Ovary (tissue), 9 donors: ENCODE data around the gene RNPEPL1. TPM values are rescaled to one million over a fixed set of nuclear protein-coding genes. Genes with fewer than 3 reads are reported as not detected.

Source experiments
- DNase-seq, 5 donors: peaks; one replicate each; pipeline ENCODE4 v3.0.0-alpha.2; 2019 to 2020
- H3K27ac ChIP-seq, 2 donors: fragments of 200-600 bp; one replicate each; pipeline versions ENCODE4 v1.5.1 to v1.8.0; 2019 to 2022
- H3K27me3 ChIP-seq: fragments of 200-600 bp; one replicate; pipeline ENCODE4 v1.8.0; 2022
- H3K36me3 ChIP-seq: fragments of 200-600 bp; sonication (generic); one replicate; pipeline ENCODE4 v1.5.1; 2019
- H3K4me1 ChIP-seq: one replicate; pipeline ENCODE4 v1.8.1; 2013; ENCODE audit warnings: mild to moderate bottlenecking, moderate library complexity; ENCODE audit not compliant: insufficient read depth
- H3K4me3 ChIP-seq: fragments of 200-600 bp; sonication (generic); one replicate; pipeline ENCODE4 v1.5.1; 2017
- H3K9me3 ChIP-seq, 2 donors: fragments of 200-600 bp in 1 of 2; sonication (generic) in 1 of 2; one replicate each; pipeline versions ENCODE4 v1.5.1 to v1.8.1; 2013 to 2019; ENCODE audit warnings: mild to moderate bottlenecking in 1 of 2, moderate library complexity in 1 of 2
- EP300 ChIP-seq: sonication (generic); formaldehyde crosslinking; IDR thresholded peaks from one replicate; pipeline ENCODE4 v1.6.1; 2017; ENCODE audit warnings: antibody characterized with exemption
- POLR2A ChIP-seq: fragments of 450-650 bp; IDR thresholded peaks from one replicate; pipeline ENCODE4 v1.6.1; 2017; ENCODE audit warnings: antibody characterized with exemption, mild to moderate bottlenecking, moderate library complexity
- WGBS, 3 donors: extraction: QIAGEN DNeasy Blood & Tissue Kit in 1 of 3; methylation state at CpG; one replicate each; pipeline versions ENCODE4 v1.1.5 to v1.1.7; 2013 to 2017; 5-methylcytosine and 5-hydroxymethylcytosine counted together
- intact Hi-C, 4 donors: fragments of 100-400 bp; cut with DNase I; formaldehyde crosslinking; loops; one replicate each; pipeline versions ENCODE4 v1.11.0 to v1.15.1; 2022 to 2023
- polyA plus RNA-seq, 2 donors: library from polyadenylated mRNA; stranded (reverse); fragments of 200-250 nt in 1 of 2; fragments of 350-450 nt in 1 of 2; fragmentation: Illumina TruSeq in 1 of 2; extraction: RNeasy Lipid Tissue Mini Kit (QIAGEN cat#74804) in 1 of 2; gene quantifications; one replicate each; pipeline ENCODE4 v1.2.3, GENCODE V29; 2013 to 2014
- total RNA-seq, 7 donors: library from RNA; depleted of rRNA in 2 of 7; stranded (reverse); fragments of >200 nt in 2 of 7; fragmentation: NEBNext Ultra II Directional in 3 of 7; extraction: Animal tissue kit (Norgen Biotek cat#: 25700) in 3 of 7; gene quantifications; one replicate each; pipeline versions ENCODE4 v1.1.0 to v1.2.4, GENCODE V29; 2016 to 2023
- TF ChIP-seq, protein P1 (sequence below), 3 donors: fragments of 450-650 bp in 2 of 3; fragments of 200-600 bp in 1 of 3; IDR thresholded peaks; one replicate each; pipeline versions ENCODE4 v1.5.1 to v1.8.0; 2016 to 2022; ENCODE audit warnings: antibody characterized with exemption in 3 of 3, mild to moderate bottlenecking in 1 of 3
- donor health status: DM: no; HTN: no; CAD: no; lungs with moderate emphysema.
- donor health status: DM: no; HTN: no; CAD: no.
- donor health status: Bipolar disorder and iron deficiency.
- donor health status: DM: yes; HTN: yes; CAD: no.
- donor health status: DM: no; HTN: no; CAD: no.
- donor health status: DM: yes; HTN: yes; CAD: no.

RNPEPL1 gene
- total and polyA plus RNA-seq, 9 donors: 3.5 to 27.3 (median 23.2) TPM

DNA sequence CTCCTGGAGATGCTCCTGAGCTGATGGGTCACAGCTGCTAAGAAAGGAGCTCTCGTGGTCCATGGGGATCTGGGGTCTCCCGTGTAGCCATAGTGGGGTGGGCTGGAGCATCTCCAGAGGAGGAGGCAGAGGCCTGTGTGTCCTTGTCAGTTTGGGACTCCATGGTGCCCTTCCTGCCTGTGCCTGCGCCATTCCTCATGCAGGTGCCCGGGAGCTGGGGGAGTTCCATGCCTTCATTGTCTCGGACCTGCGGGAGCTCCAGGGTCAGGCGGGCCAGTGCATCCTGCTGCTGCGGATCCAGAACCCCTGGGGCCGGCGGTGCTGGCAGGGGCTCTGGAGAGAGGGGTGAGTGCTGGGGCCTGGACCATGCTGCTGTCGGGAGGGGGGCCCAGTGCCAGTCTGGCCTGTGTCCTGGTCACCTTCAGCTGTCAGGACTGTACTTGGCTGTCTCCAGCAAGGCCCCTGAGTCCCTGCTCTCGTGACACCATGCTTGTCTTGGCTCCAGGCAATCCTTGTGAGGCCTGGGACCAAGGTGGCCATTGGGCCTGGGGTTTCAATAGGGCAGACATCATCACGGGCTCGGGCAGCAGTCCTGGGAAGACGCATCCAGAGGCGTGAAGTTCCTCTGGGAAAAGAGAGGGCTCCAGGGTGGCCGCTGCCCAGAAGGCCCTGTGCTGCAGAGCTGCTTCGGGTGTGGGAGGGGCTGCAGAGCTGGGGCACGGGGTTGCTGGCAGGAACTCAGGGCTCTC is 25.6 kb downstream of the RNPEPL1 start:
- no peaks in the 10 kb centered on the region for H3K27me3 ChIP-seq
- 85 to 89% (median 86%) methylated on average over 18 to 19 of the region's 19 CpGs for WGBS, 3 donors
- H3K4me3 ChIP-seq: no peak overlapping the region
- TF ChIP-seq, protein P1, sequence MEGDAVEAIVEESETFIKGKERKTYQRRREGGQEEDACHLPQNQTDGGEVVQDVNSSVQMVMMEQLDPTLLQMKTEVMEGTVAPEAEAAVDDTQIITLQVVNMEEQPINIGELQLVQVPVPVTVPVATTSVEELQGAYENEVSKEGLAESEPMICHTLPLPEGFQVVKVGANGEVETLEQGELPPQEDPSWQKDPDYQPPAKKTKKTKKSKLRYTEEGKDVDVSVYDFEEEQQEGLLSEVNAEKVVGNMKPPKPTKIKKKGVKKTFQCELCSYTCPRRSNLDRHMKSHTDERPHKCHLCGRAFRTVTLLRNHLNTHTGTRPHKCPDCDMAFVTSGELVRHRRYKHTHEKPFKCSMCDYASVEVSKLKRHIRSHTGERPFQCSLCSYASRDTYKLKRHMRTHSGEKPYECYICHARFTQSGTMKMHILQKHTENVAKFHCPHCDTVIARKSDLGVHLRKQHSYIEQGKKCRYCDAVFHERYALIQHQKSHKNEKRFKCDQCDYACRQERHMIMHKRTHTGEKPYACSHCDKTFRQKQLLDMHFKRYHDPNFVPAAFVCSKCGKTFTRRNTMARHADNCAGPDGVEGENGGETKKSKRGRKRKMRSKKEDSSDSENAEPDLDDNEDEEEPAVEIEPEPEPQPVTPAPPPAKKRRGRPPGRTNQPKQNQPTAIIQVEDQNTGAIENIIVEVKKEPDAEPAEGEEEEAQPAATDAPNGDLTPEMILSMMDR (IDR thresholded peaks at IDR 0.05): no peak
- no peak for TF ChIP-seq EP300
- TF ChIP-seq POLR2A: no peak
- H3K36me3 ChIP-seq: no peaks in the 10 kb centered on the region
- H3K27ac ChIP-seq: no peak overlapping the region
- H3K9me3 ChIP-seq: no peaks in the 10 kb centered on the region
- intact Hi-C loops: no loop called here
- H3K4me1 ChIP-seq: peaks cover 5% of the 10 kb centered on the region
- DNase-seq: peak in 4 of 5 donors; percentile 8 to 38 (median 16)

DNA sequence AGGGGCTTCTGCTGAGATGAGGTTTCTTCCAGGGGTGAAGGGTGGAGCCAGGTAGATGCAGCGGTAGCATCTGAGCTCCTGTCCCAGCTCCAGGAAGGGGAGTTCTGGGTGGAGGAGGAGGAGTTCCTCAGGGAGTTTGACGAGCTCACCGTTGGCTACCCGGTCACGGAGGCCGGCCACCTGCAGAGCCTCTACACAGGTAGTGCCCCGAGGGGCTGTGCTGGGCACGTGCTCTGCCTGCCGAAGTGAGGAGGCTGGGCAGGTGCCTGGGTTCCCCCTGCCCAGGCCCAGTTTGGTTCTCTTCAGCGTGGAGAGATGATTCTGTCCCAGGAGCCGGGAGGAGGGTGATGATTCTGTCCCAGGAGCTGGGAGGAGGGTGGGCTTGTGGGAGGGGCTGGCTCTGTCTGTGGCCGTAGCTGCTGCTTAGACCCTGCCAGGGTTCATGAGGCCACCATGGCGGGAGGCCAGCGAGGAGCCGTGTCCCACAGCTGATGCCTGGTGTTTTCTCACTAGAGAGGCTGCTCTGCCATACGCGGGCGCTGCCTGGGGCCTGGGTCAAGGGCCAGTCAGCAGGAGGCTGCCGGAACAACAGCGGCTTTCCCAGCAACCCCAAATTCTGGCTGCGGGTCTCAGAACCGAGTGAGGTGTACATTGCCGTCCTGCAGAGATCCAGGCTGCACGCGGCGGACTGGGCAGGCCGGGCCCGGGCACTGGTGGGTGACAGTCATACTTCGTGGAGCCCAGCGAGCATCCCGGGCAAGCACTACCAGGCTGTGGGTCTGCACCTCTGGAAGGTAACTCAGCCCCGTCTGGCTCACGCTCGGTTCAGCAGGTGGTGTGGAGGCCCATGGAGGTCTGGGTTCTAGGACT is 26.5 kb downstream of the RNPEPL1 start:
- no peaks in the 10 kb centered on the region for H3K27me3 ChIP-seq
- peak overlapping the region in 1 of 2 donors; percentile 7 for H3K27ac ChIP-seq
- no peak for TF ChIP-seq POLR2A
- TF ChIP-seq, protein P1 (IDR thresholded peaks at IDR 0.05): no peak
- TF ChIP-seq EP300: no peak
- H3K36me3 ChIP-seq: no peaks in the 10 kb centered on the region
- H3K4me1 ChIP-seq: peaks cover 5% of the 10 kb centered on the region
- H3K4me3 ChIP-seq: no peak overlapping the region
- 58 to 80% (median 65%) methylated on average over 29 to 34 of the region's 34 CpGs for WGBS, 3 donors
- intact Hi-C loops: no loop called here
- DNase-seq: peak; percentile 31 to 77 (median 54)
- no peaks in the 10 kb centered on the region for H3K9me3 ChIP-seq

DNA sequence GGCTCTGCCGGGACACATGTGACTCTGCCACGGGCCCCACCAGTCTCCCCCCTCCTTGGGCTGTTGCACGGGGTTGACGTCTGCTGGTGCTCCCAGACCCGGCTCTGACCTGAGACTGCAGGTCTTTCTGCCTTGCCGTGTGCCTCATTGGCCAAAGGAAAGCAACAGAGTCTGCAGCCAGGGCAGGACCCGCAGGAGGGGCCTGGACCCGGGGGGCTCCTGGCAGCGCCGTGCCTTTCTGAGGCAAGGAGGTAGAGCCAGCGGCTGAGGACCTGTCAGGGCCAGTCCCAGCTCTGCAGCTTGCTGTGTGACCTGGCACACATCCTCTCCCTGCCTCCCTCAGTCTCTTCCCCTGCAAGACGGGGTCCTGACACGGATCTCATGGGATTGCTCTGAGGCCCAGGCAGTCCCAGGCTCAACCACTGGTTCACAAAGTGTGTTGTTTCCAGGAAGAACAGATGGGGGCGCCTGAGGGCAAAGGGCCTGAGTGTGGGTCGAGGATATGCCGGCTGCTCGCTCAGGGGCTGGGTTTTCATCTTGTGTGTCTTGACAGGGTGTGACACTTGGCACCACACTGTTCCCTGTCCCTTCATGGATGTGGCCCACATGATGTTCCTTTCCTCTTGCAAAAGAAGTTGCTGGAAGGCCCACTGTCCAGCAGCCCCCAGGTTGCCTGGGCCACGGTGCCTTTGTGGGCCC is 27.2 kb downstream of the RNPEPL1 start:
- intact Hi-C loops: no loop called here
- Histone ChIP-seq H3K4me1 (peaks cover 5% of the 10 kb centered on the region), H3K4me3 (no peak overlapping the region), H3K27ac (peak overlapping the region in 1 of 2 donors; percentile 7), H3K27me3 (no peaks in the 10 kb centered on the region), H3K36me3 (no peaks in the 10 kb centered on the region), H3K9me3 (no peaks in the 10 kb centered on the region)
- peak in 4 of 5 donors; percentile 6 to 49 (median 20) for DNase-seq
- TF ChIP-seq, protein P1 (IDR thresholded peaks at IDR 0.05): no peak
- TF ChIP-seq POLR2A (no peak), EP300 (no peak)
- WGBS, 3 donors: 65 to 70% (median 66%) methylated on average over 18 of the region's 18 CpGs

DNA sequence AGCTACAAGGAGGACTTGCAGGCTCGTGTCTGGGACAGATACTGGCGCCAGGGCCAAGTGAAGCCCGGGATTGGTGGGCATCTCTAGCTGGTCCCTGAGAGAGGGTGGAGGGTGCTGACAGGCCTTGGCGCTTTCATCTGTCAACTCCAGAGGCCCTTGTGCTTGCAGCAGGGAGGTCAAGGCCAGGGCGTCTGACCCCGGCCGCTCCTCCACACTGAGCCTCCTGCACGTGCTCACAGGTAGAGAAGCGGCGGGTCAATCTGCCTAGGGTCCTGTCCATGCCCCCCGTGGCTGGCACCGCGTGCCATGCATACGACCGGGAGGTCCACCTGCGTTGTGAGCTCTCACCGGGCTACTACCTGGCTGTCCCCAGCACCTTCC is 27.8 kb downstream of the RNPEPL1 start:
- peaks cover 5% of the 10 kb centered on the region for H3K4me1 ChIP-seq
- H3K4me3 ChIP-seq: no peak overlapping the region
- H3K27ac ChIP-seq: no peak overlapping the region
- no peaks in the 10 kb centered on the region for H3K9me3 ChIP-seq
- 80 to 90% (median 83%) methylated on average over 17 of the region's 17 CpGs for WGBS, 3 donors
- no peaks in the 10 kb centered on the region for H3K36me3 ChIP-seq
- intact Hi-C loops: no loop called here
- TF ChIP-seq, protein P1 (IDR thresholded peaks at IDR 0.05): no peak
- DNase-seq: peak in 2 of 5 donors; percentile 5 to 47
- no peaks in the 10 kb centered on the region for H3K27me3 ChIP-seq
